MCF 10A (cell line): ENCODE measurements around the gene HPCAL1. TPM values are rescaled to one million over a fixed set of nuclear protein-coding genes. Genes with fewer than 3 reads are reported as not detected.
A peak's percentile ranks its signal among the peaks of the same experiment; 100 is the strongest.

Experiments
- BruUV-seq: library from RNA; stranded (reverse); fragments of 400-500 nt; replicated peaks from 2 replicates; lab custom pipeline; 2021; lab: Mats Ljungman, UMichigan
- CTCF ChIA-PET: fragments of 300-600 bp; sonication (Branson Sonifier 250); formaldehyde crosslinking; extraction: SDS; loops from one replicate; lab custom pipeline; 2021; ENCODE audit warnings: antibody characterized with exemption, inconsistent platforms; lab: Yijun Ruan, JAX
- POLR2A ChIA-PET: fragments of 300-600, 350-650 bp; sonication (Branson Sonifier 250); formaldehyde crosslinking; extraction: SDS; loops from one replicate; lab custom pipeline; 2020; ENCODE audit warnings: antibody characterized with exemption, inconsistent platforms; lab: Yijun Ruan, JAX
- DNase-seq: peaks from one replicate; pipeline ENCODE4 v3.0.0-alpha.2; 2018; ENCODE audit not compliant: unreplicated experiment
- H3K27ac Mint-ChIP-seq: one replicate; pipeline ENCODE4 v1.8.0; 2022; ENCODE audit warnings: mild to moderate bottlenecking, low read depth, mixed read lengths; ENCODE audit not compliant: unreplicated experiment
- H3K27me3 Mint-ChIP-seq: one replicate; pipeline ENCODE4 v1.8.0; 2022; ENCODE audit warnings: mixed read lengths; ENCODE audit not compliant: insufficient read depth, unreplicated experiment
- H3K36me3 Mint-ChIP-seq: one replicate; pipeline ENCODE4 v1.8.0; 2022; ENCODE audit warnings: mild to moderate bottlenecking, moderate library complexity, mixed read lengths; ENCODE audit not compliant: insufficient read depth, unreplicated experiment
- H3K4me1 Mint-ChIP-seq: one replicate; pipeline ENCODE4 v1.8.0; 2022; ENCODE audit warnings: mixed read lengths; ENCODE audit not compliant: insufficient read depth, unreplicated experiment
- H3K4me3 Mint-ChIP-seq: one replicate; pipeline ENCODE4 v1.8.0; 2022; ENCODE audit warnings: mild to moderate bottlenecking, moderate library complexity, mixed read lengths; ENCODE audit not compliant: unreplicated experiment
- H3K9me3 Mint-ChIP-seq: one replicate; pipeline ENCODE4 v1.8.0; 2022; ENCODE audit warnings: mixed read lengths; ENCODE audit not compliant: unreplicated experiment
- intact Hi-C: fragments of 100-400 bp; cut with micrococcal nuclease; formaldehyde crosslinking; loops from 2 replicates; pipeline ENCODE4 v1.14.1; 2022
- total RNA-seq: library from RNA; stranded (reverse); gene quantifications from 2 replicates; pipeline ENCODE4 v1.2.3, GENCODE V29; 2022
- TF ChIP-seq, protein P1 (sequence below): fragments of 200-600 bp; IDR thresholded peaks from one replicate; pipeline ENCODE4 v1.8.0; 2022; ENCODE audit warnings: antibody characterized with exemption, mild to moderate bottlenecking; ENCODE audit not compliant: unreplicated experiment

HPCAL1 gene
- total RNA-seq, 1 experiment from 2014 or later = 144 TPM

- H3K4me1 Mint-ChIP-seq = peaks cover 15% of the 10 kb centered on the region
- H3K9me3 Mint-ChIP-seq = no peaks in the 10 kb centered on the region
- CTCF ChIA-PET = no interaction called here
- H3K4me3 Mint-ChIP-seq = no peak overlapping the region
- BruUV-seq = no TSS peak
- H3K27me3 Mint-ChIP-seq = no peaks in the 10 kb centered on the region
- POLR2A ChIA-PET = no interaction called here
- DNase-seq = no peak
- no peak overlapping the region for H3K27ac Mint-ChIP-seq
- TF ChIP-seq, protein P1, sequence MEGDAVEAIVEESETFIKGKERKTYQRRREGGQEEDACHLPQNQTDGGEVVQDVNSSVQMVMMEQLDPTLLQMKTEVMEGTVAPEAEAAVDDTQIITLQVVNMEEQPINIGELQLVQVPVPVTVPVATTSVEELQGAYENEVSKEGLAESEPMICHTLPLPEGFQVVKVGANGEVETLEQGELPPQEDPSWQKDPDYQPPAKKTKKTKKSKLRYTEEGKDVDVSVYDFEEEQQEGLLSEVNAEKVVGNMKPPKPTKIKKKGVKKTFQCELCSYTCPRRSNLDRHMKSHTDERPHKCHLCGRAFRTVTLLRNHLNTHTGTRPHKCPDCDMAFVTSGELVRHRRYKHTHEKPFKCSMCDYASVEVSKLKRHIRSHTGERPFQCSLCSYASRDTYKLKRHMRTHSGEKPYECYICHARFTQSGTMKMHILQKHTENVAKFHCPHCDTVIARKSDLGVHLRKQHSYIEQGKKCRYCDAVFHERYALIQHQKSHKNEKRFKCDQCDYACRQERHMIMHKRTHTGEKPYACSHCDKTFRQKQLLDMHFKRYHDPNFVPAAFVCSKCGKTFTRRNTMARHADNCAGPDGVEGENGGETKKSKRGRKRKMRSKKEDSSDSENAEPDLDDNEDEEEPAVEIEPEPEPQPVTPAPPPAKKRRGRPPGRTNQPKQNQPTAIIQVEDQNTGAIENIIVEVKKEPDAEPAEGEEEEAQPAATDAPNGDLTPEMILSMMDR = no peak
- intact Hi-C loops = no loop called here
- peaks cover 11% of the 10 kb centered on the region for H3K36me3 Mint-ChIP-seq
These were observed 67.7 kb downstream of the HPCAL1 start for GRCh38 chr2:10370390-10370789.

GRCh38 chr2:10370895-10371294, 68.2 kb downstream of the HPCAL1 start:
- no TSS peak for BruUV-seq
- intact Hi-C loops = no loop called here
- H3K4me3 Mint-ChIP-seq = no peak overlapping the region
- DNase-seq = no peak
- H3K4me1 Mint-ChIP-seq = peaks cover 19% of the 10 kb centered on the region
- H3K27me3 Mint-ChIP-seq = no peaks in the 10 kb centered on the region
- no peak overlapping the region for H3K27ac Mint-ChIP-seq
- H3K36me3 Mint-ChIP-seq = peaks cover 11% of the 10 kb centered on the region
- no peaks in the 10 kb centered on the region for H3K9me3 Mint-ChIP-seq
- ChIA-PET POLR2A (no interaction called here), CTCF (no interaction called here)
- TF ChIP-seq, protein P1 = no peak

GRCh38 chr2:10371441-10372196, 68.9 kb downstream of the HPCAL1 start:
- peaks cover 20% of the 10 kb centered on the region for H3K4me1 Mint-ChIP-seq
- POLR2A ChIA-PET = no interaction called here
- no peaks in the 10 kb centered on the region for H3K9me3 Mint-ChIP-seq
- peaks cover 11% of the 10 kb centered on the region for H3K36me3 Mint-ChIP-seq
- H3K4me3 Mint-ChIP-seq = no peak overlapping the region
- H3K27me3 Mint-ChIP-seq = no peaks in the 10 kb centered on the region
- DNase-seq = no peak
- TF ChIP-seq, protein P1 = no peak
- no TSS peak for BruUV-seq
- CTCF ChIA-PET = no interaction called here
- no peak overlapping the region for H3K27ac Mint-ChIP-seq
- intact Hi-C loops = no loop called here

GRCh38 chr2:10372203-10372861, 69.6 kb downstream of the HPCAL1 start:
- ChIA-PET CTCF (no interaction called here), POLR2A (no interaction called here)
- TF ChIP-seq, protein P1 = no peak
- peaks cover 20% of the 10 kb centered on the region for H3K4me1 Mint-ChIP-seq
- H3K27me3 Mint-ChIP-seq = no peaks in the 10 kb centered on the region
- no TSS peak for BruUV-seq
- no peaks in the 10 kb centered on the region for H3K9me3 Mint-ChIP-seq
- no peak for DNase-seq
- H3K27ac Mint-ChIP-seq = peak overlapping the region; percentile 23
- no peak overlapping the region for H3K4me3 Mint-ChIP-seq
- intact Hi-C loops = no loop called here
- H3K36me3 Mint-ChIP-seq = peaks cover 11% of the 10 kb centered on the region
